Embryonic facial prominence (tissue), 1 donor: Measurements from ENCODE around the gene CDH23.

Experiments
- DNase-seq: peaks from one replicate; pipeline ENCODE4 v3.0.0-alpha.2; 2016; ENCODE audit errors: extremely low spot score

Gene CDH23

DNA sequence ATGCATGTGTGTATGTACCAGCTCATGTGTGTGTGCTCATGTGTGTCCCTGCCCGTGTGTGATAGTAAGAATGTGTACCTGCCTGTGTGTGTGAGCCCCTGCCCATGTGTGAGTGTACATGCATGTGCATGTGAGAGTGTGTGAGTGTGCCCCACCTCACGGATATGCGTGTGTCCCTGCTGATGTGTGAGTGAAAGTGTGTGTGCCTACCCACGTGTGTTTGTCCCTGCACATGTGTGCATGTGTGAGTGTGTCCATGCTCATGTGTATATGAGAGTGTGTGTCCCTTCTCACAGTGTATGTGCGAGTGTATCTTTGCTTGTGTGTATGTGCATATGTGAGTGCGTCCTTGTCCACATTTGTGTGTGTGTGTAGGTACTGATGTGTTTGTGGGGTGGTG is 69.6 kb downstream of the CDH23 start:
- no peak for DNase-seq

- no peak for DNase-seq
Measured at GRCh38 chr10:71467161-71467560, 70.4 kb downstream of the CDH23 start.

- no peak for DNase-seq
Measured at GRCh38 chr10:71467569-71468362, 71.0 kb downstream of the CDH23 start.

GRCh38 chr10:71468363-71469094 is 71.8 kb downstream of the CDH23 start:
- no peak for DNase-seq

- DNase-seq, result no peak
Measured at GRCh38 chr10:71471006-71471405, 74.3 kb downstream of the CDH23 start.

DNA sequence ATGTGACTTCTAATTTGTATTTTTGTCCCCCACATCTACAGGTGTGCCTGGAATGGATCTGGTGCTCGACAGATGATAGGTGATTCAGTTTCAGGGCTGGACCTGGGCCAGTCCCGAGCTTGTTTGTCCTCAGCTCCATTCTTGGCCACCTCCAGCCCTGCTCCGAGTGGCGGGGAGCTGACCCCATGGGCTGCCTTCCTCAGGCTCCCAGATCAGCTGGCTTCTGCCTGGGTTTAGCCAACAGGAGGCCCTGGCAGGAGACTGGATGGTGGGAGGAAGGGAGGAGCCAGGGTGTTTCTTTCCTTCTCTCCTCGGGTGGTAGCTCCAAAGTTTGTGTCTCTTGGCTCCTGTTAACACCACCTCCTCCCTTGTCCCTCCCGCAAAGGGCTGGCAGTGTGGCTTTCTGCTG is 75.2 kb downstream of the CDH23 start:
- DNase-seq, result no peak

DNA sequence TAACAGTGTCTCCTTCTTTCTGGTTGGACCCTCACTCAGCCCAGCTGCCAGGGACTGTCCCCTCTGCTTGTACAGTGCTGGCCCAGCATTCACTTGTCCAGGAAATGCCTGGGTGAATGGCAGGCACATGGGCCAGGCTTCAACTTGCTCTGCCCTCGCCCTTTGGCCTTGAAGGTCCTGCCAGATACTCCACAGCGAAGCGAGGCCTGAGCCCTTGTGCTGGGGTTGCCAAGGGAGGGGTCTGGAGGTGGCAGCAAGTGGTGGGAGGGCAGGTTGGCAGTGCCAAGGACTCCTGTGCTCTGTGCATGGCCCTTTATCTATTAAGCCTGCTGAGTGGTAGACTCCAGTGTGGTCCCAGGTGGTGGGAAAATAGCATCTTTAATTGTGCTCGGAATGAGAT is 75.7 kb downstream of the CDH23 start:
- no peak for DNase-seq

GRCh38 chr10:71472912-71473311 is 76.2 kb downstream of the CDH23 start:
- no peak for DNase-seq

DNA sequence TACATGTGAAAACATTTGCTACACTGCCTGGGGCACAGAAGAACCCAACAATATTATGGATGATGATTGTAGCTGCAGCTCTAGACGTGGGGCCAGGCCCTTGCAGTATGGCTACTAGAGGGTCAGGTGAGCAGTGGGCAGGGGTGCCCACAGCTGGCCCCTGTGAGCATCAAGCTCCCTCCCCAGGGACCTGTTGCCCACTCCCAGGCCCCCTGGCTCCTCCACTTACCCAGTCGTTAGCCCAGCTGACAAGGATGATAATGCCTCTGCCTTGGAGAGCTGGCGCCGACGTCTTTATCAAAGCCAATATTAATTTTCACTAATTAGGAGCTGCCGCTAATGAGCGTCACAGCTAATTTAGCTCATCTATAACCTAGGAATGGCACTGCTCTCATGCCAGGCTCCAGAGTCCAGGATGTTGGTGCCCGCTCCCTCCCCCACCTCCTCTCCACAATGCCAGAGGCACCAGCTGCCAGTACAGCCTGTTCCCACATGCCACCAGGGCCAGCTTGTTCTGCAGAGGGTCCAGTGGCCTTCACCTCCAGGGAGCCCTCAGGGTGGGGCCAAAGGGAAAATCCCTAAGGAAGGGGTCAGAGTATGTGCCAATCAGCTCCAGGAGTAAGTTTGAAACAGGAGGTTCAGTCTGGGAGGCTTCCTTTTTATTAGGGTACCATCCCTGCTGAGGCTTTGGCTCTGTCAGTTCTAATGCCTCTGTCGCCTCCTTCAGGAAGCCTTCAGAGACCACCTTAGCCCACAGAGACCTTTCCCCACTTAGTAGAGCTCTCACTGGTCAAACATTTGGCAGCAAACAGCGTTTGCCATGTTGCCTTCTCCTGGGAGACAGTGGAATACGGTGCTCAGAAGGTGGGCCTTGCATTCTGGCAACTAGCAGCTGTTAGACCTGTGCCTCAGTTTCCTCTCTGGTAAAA is 77.2 kb downstream of the CDH23 start:
- DNase-seq, result no peak

- DNase-seq, result no peak
Measured at GRCh38 chr10:71474702-71475242, 78.1 kb downstream of the CDH23 start.

DNA sequence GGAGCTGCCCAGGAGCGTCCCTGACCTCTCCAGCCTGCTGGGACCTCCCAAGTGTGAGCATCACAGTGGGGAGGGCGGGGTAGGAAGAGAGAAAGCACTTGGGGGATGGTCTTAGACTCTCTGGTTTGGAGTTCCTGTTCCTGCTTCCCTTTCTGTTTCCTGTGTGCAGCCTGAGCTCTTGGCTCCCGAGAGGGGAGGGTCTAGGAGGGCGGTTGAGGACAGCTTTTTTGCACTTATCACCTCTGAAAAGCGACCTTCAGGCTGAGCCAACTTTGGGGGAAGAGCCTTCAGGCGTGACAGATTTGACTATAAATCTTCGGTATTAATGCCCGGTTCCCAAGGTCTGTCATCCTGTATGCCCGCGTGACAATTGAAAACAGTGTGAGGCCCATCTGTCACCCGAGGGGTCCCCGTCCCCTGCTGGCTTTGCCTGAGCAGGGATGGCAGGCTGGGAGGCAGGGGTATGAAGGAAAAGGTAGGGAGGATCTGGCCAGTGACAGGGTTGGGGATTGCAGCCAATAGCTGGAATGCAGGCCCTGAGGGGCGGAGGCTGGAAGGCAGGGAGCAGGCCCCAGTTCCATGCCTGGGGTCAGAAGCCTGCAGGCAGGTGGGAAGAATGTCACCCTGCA is 78.6 kb downstream of the CDH23 start:
- DNase-seq, result no peak

GRCh38 chr10:71476228-71477011 is 79.7 kb downstream of the CDH23 start:
- no peak for DNase-seq

DNA sequence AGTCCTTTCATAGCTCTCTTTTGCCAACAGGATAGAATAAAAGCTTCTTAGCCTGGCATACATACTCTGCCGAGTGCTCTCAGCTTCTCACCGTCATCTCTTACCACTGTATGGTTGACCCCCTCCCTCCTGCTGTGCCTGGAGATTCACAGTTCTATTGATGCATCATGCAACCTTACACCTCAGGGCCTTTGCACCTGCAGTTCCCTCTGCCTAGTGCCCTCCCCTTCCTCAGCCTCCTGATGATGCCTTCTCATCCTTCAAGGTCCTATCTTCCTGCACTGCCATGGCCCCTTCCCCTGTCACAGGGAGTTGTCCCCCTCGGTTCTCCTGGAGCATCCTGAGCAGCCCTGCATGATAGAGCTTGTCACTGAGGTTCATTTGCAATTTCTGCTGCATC is 81.5 kb downstream of the CDH23 start:
- DNase-seq, result no peak

DNA sequence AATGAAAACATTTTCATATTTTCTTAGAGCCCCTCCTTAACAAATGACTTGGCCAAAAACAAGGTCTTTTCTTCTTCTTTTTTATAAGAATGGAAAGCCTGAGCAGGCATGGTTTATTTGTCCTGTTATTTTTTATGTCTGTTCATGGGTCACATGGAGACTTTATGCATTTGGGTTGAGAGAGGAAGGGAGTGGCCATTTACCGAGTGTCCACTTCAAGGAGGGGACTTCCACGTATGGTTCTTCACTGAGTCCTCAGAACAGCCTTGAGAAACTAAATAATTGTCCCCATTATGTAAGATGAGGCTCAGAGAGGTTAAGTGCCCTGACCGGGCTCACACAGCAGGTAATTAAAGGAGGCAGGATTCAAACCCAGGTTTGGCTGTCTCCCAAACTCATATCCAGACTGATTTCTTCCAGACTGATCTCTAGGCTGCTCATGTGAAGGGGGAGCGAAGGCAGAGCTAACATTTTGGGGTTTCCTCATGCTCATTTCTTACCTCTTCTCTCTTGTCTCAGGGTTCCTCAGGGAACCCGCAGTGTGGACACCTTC is 82.2 kb downstream of the CDH23 start:
- DNase-seq, result no peak

- DNase-seq, result no peak
Measured at GRCh38 chr10:71479831-71480230, 83.1 kb downstream of the CDH23 start.

DNA sequence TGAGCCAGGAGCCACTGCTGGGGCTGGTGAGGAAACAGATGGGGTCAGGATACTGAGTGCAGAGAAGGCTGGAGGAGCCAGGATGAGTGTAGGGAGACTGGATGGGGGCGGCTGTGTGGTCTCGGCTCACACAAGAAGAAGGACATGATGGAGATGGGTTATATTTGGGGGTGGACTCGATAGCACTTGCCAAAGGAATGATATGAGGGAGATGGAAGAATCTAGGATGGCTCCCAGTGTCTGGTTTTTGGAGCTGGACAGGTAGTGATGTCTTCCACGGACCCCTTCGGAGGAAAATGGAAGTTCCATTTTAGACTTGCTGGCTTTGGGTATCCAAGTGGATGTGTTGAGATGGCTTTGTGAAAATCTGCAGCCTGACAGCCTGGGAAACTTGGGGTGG is 83.9 kb downstream of the CDH23 start:
- no peak for DNase-seq

DNA sequence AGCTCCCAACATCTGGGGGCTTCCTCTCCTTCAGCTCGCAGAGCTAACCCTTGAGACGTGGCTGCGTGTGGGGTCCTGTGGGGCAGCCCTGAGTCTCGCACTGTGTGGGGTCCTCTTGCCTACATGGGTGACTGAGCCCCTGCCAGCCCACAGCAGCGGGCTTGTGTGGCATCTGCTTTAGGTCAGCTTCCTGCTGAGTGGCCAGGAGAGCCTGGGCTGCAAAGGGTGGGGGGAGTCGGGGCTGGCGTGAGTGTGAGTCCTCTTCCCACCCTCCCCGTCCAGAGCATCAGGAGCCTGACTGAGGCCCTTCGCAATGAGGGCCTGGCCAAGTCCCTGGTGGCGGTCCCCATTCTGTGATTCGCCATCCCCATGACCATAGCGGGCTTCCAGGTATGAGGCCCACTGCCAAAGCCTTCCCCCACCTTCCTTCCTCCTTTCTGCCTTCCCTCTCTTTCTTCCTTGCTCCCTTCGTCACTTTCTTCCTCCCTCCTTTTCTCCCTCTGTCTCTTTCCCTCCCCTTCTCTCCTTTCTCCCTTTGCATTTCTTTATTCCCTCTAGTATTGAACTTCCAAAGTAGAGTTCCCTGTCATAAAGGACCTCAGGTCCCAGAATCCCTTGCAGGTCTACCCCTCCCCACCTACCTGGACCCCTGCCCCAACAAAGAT is 85.2 kb downstream of the CDH23 start:
- no peak for DNase-seq

- DNase-seq, result no peak
Measured at GRCh38 chr10:71482620-71483019, 85.9 kb downstream of the CDH23 start.

GRCh38 chr10:71483135-71483534 is 86.4 kb downstream of the CDH23 start:
- no peak for DNase-seq
